HepG2 (cell line): ENCODE measurements around the gene BPIFB2. TPM values are rescaled to one million over a fixed set of nuclear protein-coding genes. Genes with fewer than 3 reads are reported as not detected.

Source experiments
- FOXM1 ChIP-seq: sonication (generic); formaldehyde crosslinking; IDR thresholded peaks from 2 replicates; pipeline ENCODE4 v1.5.0; 2020; ENCODE audit warnings: missing genetic modification reagents
- FOXO1 ChIP-seq: sonication (generic); formaldehyde crosslinking; IDR thresholded peaks from 2 replicates; pipeline ENCODE4 v1.4.0; 2020; ENCODE audit warnings: missing genetic modification reagents
- KDM4B ChIP-seq: sonication (generic); formaldehyde crosslinking; IDR thresholded peaks from 2 replicates; pipeline ENCODE4 v1.4.0; 2020; ENCODE audit warnings: missing genetic modification reagents
- MIER3 ChIP-seq: IDR thresholded peaks from 2 replicates; pipeline ENCODE4 v1.6.1; 2016; ENCODE audit warnings: missing compliant biosample characterization, borderline replicate concordance
- NFKB2 ChIP-seq: sonication (generic); formaldehyde crosslinking; IDR thresholded peaks from 2 replicates; pipeline ENCODE4 v1.4.0; 2020; ENCODE audit warnings: missing genetic modification reagents, borderline replicate concordance
- PAF1 ChIP-seq: IDR thresholded peaks from 2 replicates; pipeline ENCODE4 v1.6.1; 2016; ENCODE audit warnings: missing genetic modification reagents, missing compliant biosample characterization
- SP4 ChIP-seq: sonication (generic); formaldehyde crosslinking; IDR thresholded peaks from 2 replicates; pipeline ENCODE4 v1.8.1; 2023; ENCODE audit warnings: mild to moderate bottlenecking, missing genetic modification reagents
- ZNF160 ChIP-seq: sonication (generic); formaldehyde crosslinking; IDR thresholded peaks from 2 replicates; pipeline ENCODE4 v1.8.0; 2022; ENCODE audit warnings: mild to moderate bottlenecking, inconsistent platforms, missing genetic modification reagents
- ZNF20 ChIP-seq: sonication (generic); formaldehyde crosslinking; IDR thresholded peaks from 2 replicates; pipeline ENCODE4 v1.4.0; 2020; ENCODE audit warnings: mild to moderate bottlenecking, moderate library complexity, missing genetic modification reagents
- ZNF333 ChIP-seq: sonication (generic); formaldehyde crosslinking; IDR thresholded peaks from 2 replicates; pipeline ENCODE4 v1.4.0; 2020; ENCODE audit warnings: mild to moderate bottlenecking, missing genetic modification reagents, borderline replicate concordance
- ZNF616 ChIP-seq: sonication (generic); formaldehyde crosslinking; IDR thresholded peaks from 2 replicates; pipeline ENCODE4 v1.5.0; 2020; ENCODE audit warnings: low read depth, mild to moderate bottlenecking, missing genetic modification reagents
- ZNF670 ChIP-seq: sonication (generic); formaldehyde crosslinking; IDR thresholded peaks from 2 replicates; pipeline ENCODE4 v1.8.0; 2022; ENCODE audit warnings: mild to moderate bottlenecking, missing genetic modification reagents, borderline replicate concordance
- ZSCAN12 ChIP-seq: sonication (generic); formaldehyde crosslinking; IDR thresholded peaks from 2 replicates; pipeline ENCODE4 v1.9.0; 2021; ENCODE audit warnings: mild to moderate bottlenecking, missing genetic modification reagents
- polyA plus RNA-seq, 8 experiments: library from polyadenylated mRNA; depleted of rRNA in 3 of 8; stranded (reverse) in 7 of 8; unstranded in 1 of 8; fragments of >200 nt; fragmentation: Illumina TruSeq in 4 of 8; extraction: Trizol in 4 of 8; gene quantifications; 2 replicates each; pipeline versions ENCODE4 v1.2.1 to v1.2.3, GENCODE V29; 2011 to 2016; ENCODE audit warnings: low read depth in 4 of 8, missing spikeins in 1 of 8, mixed read lengths in 1 of 8; ENCODE audit not compliant: insufficient read depth in 1 of 8
- total RNA-seq, 5 experiments: library from RNA; depleted of rRNA; stranded (reverse); fragments of >200 nt; fragmentation: Illumina TruSeq; extraction: Trizol; gene quantifications; 2 replicates each; pipeline ENCODE4 v1.2.3, GENCODE V29; 2016; ENCODE audit warnings: low read depth in 1 of 5
- TF ChIP-seq, protein P1 (sequence below): sonication (generic); formaldehyde crosslinking; IDR thresholded peaks from 2 replicates; pipeline ENCODE4 v1.4.0; 2020; ENCODE audit warnings: missing genetic modification reagents
- TF ChIP-seq, protein P2 (sequence below): fragments of 450-650 bp; IDR thresholded peaks from 2 replicates; pipeline ENCODE4 v1.6.1; 2016
- TF ChIP-seq, protein P3 (sequence below), 2 experiments: IDR thresholded peaks; 2 replicates each; pipeline ENCODE4 v1.6.1; 2011 to 2012; ENCODE audit warnings: low read length in 2 of 2, borderline replicate concordance in 1 of 2, low read depth in 1 of 2, mild to moderate bottlenecking in 1 of 2, moderate library complexity in 1 of 2
- TF ChIP-seq, protein P4 (sequence below): sonication (generic); formaldehyde crosslinking; IDR thresholded peaks from 2 replicates; pipeline ENCODE4 v1.4.0; 2020; ENCODE audit warnings: missing genetic modification reagents

BPIFB2 gene
- total and polyA plus RNA-seq, 2 of the 13 experiments (the other 11 are each of a cell fraction or from before 2014, with no cell fraction given) = 54.5 to 902 TPM

DNA sequence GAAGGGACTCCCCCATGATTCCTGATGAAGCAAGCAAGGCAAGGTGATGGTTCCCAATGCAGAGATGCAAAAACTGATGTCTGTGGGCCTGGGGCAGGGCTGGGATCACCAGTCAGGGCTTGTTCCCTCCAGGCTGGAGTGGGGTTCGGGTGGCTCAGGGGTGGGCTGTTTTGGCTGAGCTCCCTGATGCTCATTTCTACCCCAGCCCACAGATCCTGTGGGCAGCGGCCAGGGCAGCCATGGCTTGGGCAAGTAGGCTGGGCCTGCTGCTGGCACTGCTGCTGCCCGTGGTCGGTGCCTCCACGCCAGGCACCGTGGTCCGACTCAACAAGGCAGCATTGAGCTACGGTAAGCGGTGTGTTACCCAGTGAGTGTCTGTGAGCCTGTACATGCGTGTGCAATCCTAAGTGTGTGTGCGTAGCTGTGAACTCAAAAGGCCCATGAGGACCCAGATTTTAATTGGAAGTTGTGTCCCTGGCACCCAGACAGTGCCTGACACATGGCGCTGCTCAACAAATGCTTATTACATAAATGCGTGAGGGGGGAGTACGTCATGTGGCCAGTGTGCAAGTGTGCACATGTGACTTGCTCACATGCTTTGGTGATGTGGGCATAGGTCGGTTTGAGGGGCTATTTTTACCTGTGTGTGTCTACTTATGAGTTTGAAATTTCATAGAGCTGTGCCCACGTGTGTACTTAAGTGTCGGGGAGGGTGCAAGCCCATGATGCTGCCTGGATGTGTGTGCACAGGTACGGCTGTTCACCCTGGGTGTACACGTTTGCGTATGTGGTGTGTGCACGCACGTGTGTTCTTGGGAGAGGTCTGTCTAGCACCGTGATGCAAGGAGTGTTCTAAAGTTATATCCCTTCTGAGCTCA, 1.1 kb downstream of the BPIFB2 start (continued):
- TF ChIP-seq, protein P1, sequence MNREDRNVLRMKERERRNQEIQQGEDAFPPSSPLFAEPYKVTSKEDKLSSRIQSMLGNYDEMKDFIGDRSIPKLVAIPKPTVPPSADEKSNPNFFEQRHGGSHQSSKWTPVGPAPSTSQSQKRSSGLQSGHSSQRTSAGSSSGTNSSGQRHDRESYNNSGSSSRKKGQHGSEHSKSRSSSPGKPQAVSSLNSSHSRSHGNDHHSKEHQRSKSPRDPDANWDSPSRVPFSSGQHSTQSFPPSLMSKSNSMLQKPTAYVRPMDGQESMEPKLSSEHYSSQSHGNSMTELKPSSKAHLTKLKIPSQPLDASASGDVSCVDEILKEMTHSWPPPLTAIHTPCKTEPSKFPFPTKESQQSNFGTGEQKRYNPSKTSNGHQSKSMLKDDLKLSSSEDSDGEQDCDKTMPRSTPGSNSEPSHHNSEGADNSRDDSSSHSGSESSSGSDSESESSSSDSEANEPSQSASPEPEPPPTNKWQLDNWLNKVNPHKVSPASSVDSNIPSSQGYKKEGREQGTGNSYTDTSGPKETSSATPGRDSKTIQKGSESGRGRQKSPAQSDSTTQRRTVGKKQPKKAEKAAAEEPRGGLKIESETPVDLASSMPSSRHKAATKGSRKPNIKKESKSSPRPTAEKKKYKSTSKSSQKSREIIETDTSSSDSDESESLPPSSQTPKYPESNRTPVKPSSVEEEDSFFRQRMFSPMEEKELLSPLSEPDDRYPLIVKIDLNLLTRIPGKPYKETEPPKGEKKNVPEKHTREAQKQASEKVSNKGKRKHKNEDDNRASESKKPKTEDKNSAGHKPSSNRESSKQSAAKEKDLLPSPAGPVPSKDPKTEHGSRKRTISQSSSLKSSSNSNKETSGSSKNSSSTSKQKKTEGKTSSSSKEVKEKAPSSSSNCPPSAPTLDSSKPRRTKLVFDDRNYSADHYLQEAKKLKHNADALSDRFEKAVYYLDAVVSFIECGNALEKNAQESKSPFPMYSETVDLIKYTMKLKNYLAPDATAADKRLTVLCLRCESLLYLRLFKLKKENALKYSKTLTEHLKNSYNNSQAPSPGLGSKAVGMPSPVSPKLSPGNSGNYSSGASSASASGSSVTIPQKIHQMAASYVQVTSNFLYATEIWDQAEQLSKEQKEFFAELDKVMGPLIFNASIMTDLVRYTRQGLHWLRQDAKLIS (CRISPR knock-in tag) = peak; percentile 33; the same call in 1 of the 2 replicates
- TF ChIP-seq KDM4B (CRISPR knock-in tag) (peak; percentile 38; the same call in 1 of the 2 replicates), ZSCAN12 (peak; percentile 78; the same call in 1 of the 2 replicates), NFKB2 (peak; percentile 76), FOXO1 (CRISPR knock-in tag) (0 out of 2 replicates have a peak, but pooled peaks have one; percentile 26), PAF1 (no peak), MIER3 (CRISPR knock-in tag) (0 out of 2 replicates have a peak, but pooled peaks have one; percentile 27), ZNF670 (CRISPR knock-in tag) (0 out of 2 replicates have a peak, but pooled peaks have one; percentile 59), ZNF333 (CRISPR knock-in tag) (0 out of 2 replicates have a peak, but pooled peaks have one; percentile 70), ZNF20 (CRISPR knock-in tag) (no peak), FOXM1 (CRISPR knock-in tag) (no peak), SP4 (0 out of 2 replicates have a peak, but pooled peaks have one; percentile 9), ZNF160 (CRISPR knock-in tag) (peak; percentile 78; the same call in 1 of the 2 replicates), ZNF616 (CRISPR knock-in tag) (peak; percentile 21)
- TF ChIP-seq, protein P2, sequence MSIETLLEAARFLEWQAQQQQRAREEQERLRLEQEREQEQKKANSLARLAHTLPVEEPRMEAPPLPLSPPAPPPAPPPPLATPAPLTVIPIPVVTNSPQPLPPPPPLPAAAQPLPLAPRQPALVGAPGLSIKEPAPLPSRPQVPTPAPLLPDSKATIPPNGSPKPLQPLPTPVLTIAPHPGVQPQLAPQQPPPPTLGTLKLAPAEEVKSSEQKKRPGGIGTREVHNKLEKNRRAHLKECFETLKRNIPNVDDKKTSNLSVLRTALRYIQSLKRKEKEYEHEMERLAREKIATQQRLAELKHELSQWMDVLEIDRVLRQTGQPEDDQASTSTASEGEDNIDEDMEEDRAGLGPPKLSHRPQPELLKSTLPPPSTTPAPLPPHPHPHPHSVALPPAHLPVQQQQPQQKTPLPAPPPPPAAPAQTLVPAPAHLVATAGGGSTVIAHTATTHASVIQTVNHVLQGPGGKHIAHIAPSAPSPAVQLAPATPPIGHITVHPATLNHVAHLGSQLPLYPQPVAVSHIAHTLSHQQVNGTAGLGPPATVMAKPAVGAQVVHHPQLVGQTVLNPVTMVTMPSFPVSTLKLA = peak; percentile 76
- TF ChIP-seq, protein P3, sequence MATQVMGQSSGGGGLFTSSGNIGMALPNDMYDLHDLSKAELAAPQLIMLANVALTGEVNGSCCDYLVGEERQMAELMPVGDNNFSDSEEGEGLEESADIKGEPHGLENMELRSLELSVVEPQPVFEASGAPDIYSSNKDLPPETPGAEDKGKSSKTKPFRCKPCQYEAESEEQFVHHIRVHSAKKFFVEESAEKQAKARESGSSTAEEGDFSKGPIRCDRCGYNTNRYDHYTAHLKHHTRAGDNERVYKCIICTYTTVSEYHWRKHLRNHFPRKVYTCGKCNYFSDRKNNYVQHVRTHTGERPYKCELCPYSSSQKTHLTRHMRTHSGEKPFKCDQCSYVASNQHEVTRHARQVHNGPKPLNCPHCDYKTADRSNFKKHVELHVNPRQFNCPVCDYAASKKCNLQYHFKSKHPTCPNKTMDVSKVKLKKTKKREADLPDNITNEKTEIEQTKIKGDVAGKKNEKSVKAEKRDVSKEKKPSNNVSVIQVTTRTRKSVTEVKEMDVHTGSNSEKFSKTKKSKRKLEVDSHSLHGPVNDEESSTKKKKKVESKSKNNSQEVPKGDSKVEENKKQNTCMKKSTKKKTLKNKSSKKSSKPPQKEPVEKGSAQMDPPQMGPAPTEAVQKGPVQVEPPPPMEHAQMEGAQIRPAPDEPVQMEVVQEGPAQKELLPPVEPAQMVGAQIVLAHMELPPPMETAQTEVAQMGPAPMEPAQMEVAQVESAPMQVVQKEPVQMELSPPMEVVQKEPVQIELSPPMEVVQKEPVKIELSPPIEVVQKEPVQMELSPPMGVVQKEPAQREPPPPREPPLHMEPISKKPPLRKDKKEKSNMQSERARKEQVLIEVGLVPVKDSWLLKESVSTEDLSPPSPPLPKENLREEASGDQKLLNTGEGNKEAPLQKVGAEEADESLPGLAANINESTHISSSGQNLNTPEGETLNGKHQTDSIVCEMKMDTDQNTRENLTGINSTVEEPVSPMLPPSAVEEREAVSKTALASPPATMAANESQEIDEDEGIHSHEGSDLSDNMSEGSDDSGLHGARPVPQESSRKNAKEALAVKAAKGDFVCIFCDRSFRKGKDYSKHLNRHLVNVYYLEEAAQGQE (IDR thresholded peaks at IDR 0.05; ENCODE audit: borderline replicate concordance in 1 of 2, low read depth in 1 of 2, low read length in 2 of 2) = 0 out of 4 replicates have a peak, but pooled peaks of 1 of the 2 experiments have one; percentile 8
- TF ChIP-seq, protein P4, sequence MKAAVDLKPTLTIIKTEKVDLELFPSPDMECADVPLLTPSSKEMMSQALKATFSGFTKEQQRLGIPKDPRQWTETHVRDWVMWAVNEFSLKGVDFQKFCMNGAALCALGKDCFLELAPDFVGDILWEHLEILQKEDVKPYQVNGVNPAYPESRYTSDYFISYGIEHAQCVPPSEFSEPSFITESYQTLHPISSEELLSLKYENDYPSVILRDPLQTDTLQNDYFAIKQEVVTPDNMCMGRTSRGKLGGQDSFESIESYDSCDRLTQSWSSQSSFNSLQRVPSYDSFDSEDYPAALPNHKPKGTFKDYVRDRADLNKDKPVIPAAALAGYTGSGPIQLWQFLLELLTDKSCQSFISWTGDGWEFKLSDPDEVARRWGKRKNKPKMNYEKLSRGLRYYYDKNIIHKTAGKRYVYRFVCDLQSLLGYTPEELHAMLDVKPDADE (CRISPR knock-in tag) = peak; percentile 84; the same call in 1 of the 2 replicates
